Neural progenitor cell (in vitro differentiated cells): ENCODE measurements around the gene ASXL1. TPM values are rescaled to one million over a fixed set of nuclear protein-coding genes. Genes with fewer than 3 reads are reported as not detected.

Experiments
- DNase-seq: peaks from one replicate; pipeline ENCODE4 v3.0.0-alpha.2; 2016; ENCODE audit warnings: low spot score
- H2AFZ ChIP-seq: fragments of 200-600 bp; sonication (generic); replicated peaks from 2 replicates; pipeline ENCODE4 v1.6.1; 2016; ENCODE audit warnings: antibody characterized with exemption
- H3F3A ChIP-seq: fragments of 200-600 bp; sonication (generic); 2 replicates; pipeline ENCODE4 v1.6.1; 2016; ENCODE audit warnings: antibody characterized with exemption, low read depth
- H3K27ac ChIP-seq: fragments of 200-600 bp; sonication (generic); 2 replicates; pipeline ENCODE4 v1.5.1; 2016; ENCODE audit warnings: mild to moderate bottlenecking
- H3K27me3 ChIP-seq: fragments of 200-600 bp; sonication (generic); 2 replicates; pipeline ENCODE4 v1.6.1; 2016; ENCODE audit warnings: mild to moderate bottlenecking, moderate library complexity
- H3K36me3 ChIP-seq: fragments of 200-600 bp; sonication (generic); 2 replicates; pipeline ENCODE4 v1.5.1; 2016
- H3K4me1 ChIP-seq: fragments of 200-600 bp; sonication (generic); 2 replicates; pipeline ENCODE4 v1.6.1; 2016; ENCODE audit warnings: mixed run types
- H3K4me2 ChIP-seq: fragments of 200-600 bp; sonication (generic); 2 replicates; pipeline ENCODE4 v1.6.1; 2016
- H3K4me3 ChIP-seq: fragments of 200-600 bp; sonication (generic); 2 replicates; pipeline ENCODE4 v1.5.1; 2016
- H3K79me2 ChIP-seq: fragments of 200-600 bp; sonication (generic); 2 replicates; pipeline ENCODE4 v1.6.1; 2016; ENCODE audit warnings: low read depth
- H3K9ac ChIP-seq: fragments of 200-600 bp; sonication (generic); 2 replicates; pipeline ENCODE4 v1.6.1; 2016
- H3K9me3 ChIP-seq: fragments of 200-600 bp; sonication (generic); 2 replicates; pipeline ENCODE4 v1.5.1; 2016; ENCODE audit warnings: low read depth
- H4K20me1 ChIP-seq: fragments of 200-600 bp; sonication (generic); 2 replicates; pipeline ENCODE4 v1.6.1; 2016; ENCODE audit warnings: low read depth
- H3K27ac Mint-ChIP-seq: 3 replicates; pipeline ENCODE4 v1.8.0; 2021; ENCODE audit warnings: mixed read lengths
- H3K27me3 Mint-ChIP-seq: 2 replicates; pipeline ENCODE4 v1.8.0; 2022; ENCODE audit warnings: low read depth, mild to moderate bottlenecking, inconsistent platforms, moderate library complexity, mixed read lengths; ENCODE audit not compliant: insufficient read depth
- H3K36me3 Mint-ChIP-seq: 3 replicates; pipeline ENCODE4 v1.8.0; 2021; ENCODE audit warnings: mixed read lengths
- H3K4me1 Mint-ChIP-seq: 3 replicates; pipeline ENCODE4 v1.8.0; 2021; ENCODE audit warnings: mixed read lengths
- H3K4me3 Mint-ChIP-seq: 3 replicates; pipeline ENCODE4 v1.8.0; 2021; ENCODE audit warnings: mild to moderate bottlenecking, moderate library complexity, mixed read lengths
- H3K9me3 Mint-ChIP-seq: 3 replicates; pipeline ENCODE4 v1.8.0; 2020; ENCODE audit warnings: mixed read lengths
- CTCF ChIP-seq: fragments of 200-600 bp; sonication (generic); IDR thresholded peaks from 2 replicates; pipeline ENCODE4 v1.5.1; 2017; ENCODE audit warnings: antibody characterized with exemption, mild to moderate bottlenecking
- EZH2 ChIP-seq: fragments of 200-600 bp; sonication (generic); IDR thresholded peaks from 2 replicates; pipeline ENCODE4 v1.6.1; 2017; ENCODE audit warnings: antibody characterized with exemption, mild to moderate bottlenecking, moderate library complexity
- EZH2phosphoT487 ChIP-seq: fragments of 200-600 bp; sonication (generic); IDR thresholded peaks from 2 replicates; pipeline ENCODE4 v1.6.1; 2017; ENCODE audit warnings: antibody characterized with exemption
- total RNA-seq: library from RNA; depleted of rRNA; stranded (reverse); fragments of >200 nt; gene quantifications from 2 replicates; pipeline ENCODE4 v1.2.3, GENCODE V29; 2015; ENCODE audit warnings: low replicate concordance

Gene ASXL1
- total RNA-seq, 1 donor from 2014 or later = 48.2 TPM

GRCh38 chr20:32445539-32446273 lies 87.6 kb downstream of the ASXL1 start:
- no peak overlapping the region for H3K4me3 ChIP-seq
- H2AFZ ChIP-seq = no peak overlapping the region
- H3K79me2 ChIP-seq = no peaks in the 10 kb centered on the region
- H3K9ac ChIP-seq = no peak overlapping the region
- Mint-ChIP-seq H3K27me3 (peaks cover 3% of the 10 kb centered on the region), H3K4me1 (peaks cover 21% of the 10 kb centered on the region), H3K4me3 (no peak overlapping the region), H3K36me3 (peaks cover 39% of the 10 kb centered on the region), H3K27ac (peak overlapping the region; percentile 34), H3K9me3 (no peaks in the 10 kb centered on the region)
- no peak for TF ChIP-seq EZH2
- TF ChIP-seq EZH2phosphoT487 = no peak
- TF ChIP-seq CTCF = no peak
- no peaks in the 10 kb centered on the region for H3K36me3 ChIP-seq
- H3K4me2 ChIP-seq = no peak overlapping the region
- H3K9me3 ChIP-seq = no peaks in the 10 kb centered on the region
- H4K20me1 ChIP-seq = peaks cover 34% of the 10 kb centered on the region
- DNase-seq = no peak
- no peak overlapping the region for H3K27ac ChIP-seq
- H3F3A ChIP-seq = peaks cover 15% of the 10 kb centered on the region
- H3K27me3 ChIP-seq = no peaks in the 10 kb centered on the region
- peaks cover 26% of the 10 kb centered on the region for H3K4me1 ChIP-seq

DNA sequence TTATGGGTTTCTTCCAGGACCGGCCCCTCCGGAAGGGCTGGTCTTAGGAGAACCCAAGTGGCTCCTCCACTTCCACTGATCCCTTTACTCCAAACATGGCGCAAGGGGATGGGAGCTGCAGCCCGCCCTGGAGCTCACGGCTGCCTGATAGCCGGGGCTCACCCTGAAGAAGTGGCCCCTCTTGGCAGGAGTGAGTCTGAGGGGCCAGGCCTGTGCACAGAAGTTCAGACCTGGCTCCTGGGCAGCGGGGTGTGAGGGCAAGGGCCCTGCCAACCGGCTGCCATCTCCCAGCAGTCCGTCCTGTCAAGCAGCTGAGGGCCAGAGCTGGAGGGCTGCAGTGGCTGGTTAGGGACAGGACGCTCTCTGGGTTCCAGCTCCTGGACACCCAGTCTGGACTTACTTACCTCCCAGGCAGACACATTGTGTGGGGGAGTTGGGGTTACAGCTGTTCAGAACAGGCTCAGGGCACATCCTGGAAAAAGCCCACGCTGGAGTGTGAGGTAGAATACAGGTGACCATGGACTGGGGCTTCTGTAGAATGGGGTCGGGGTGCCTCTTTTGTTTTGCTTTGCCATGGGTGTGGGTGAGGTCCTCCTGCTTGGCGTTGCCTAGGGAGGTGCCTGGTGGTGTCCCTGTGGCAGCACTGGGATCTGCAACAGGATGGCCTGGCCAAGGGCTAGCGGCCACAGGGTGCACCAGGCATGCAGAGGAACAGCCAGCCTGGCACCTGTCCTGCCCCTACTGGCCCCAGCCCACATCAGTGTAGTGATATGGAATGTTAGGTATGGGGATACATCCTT lies 88.4 kb downstream of the ASXL1 start:
- H3K9me3 ChIP-seq = no peaks in the 10 kb centered on the region
- TF ChIP-seq CTCF (no peak), EZH2 (no peak), EZH2phosphoT487 (no peak)

GRCh38 chr20:32447136-32448027 lies 89.3 kb downstream of the ASXL1 start:
- Histone ChIP-seq H3K4me1 (peaks cover 29% of the 10 kb centered on the region), H3K9ac (no peak overlapping the region), H3K4me2 (no peak overlapping the region), H3K27ac (no peak overlapping the region), H3K27me3 (no peaks in the 10 kb centered on the region), H3K79me2 (no peaks in the 10 kb centered on the region), H3K4me3 (no peak overlapping the region), H3K9me3 (no peaks in the 10 kb centered on the region), H4K20me1 (peaks cover 33% of the 10 kb centered on the region), H2AFZ (no peak overlapping the region), H3F3A (peaks cover 13% of the 10 kb centered on the region), H3K36me3 (no peaks in the 10 kb centered on the region)
- peaks cover 25% of the 10 kb centered on the region for H3K4me1 Mint-ChIP-seq
- no peaks in the 10 kb centered on the region for H3K9me3 Mint-ChIP-seq
- H3K27me3 Mint-ChIP-seq = peaks cover 2% of the 10 kb centered on the region
- H3K4me3 Mint-ChIP-seq = peak overlapping the region; percentile 35
- H3K36me3 Mint-ChIP-seq = peaks cover 40% of the 10 kb centered on the region
- no peak for DNase-seq
- no peak overlapping the region for H3K27ac Mint-ChIP-seq
- TF ChIP-seq CTCF (no peak), EZH2 (no peak), EZH2phosphoT487 (no peak)

More for the DNA sequence above, 88.4 kb downstream of the ASXL1 start:
- DNase-seq = no peak
- Histone ChIP-seq H3F3A (peaks cover 15% of the 10 kb centered on the region), H3K36me3 (no peaks in the 10 kb centered on the region), H3K4me3 (no peak overlapping the region), H2AFZ (no peak overlapping the region), H3K27ac (no peak overlapping the region), H3K79me2 (no peaks in the 10 kb centered on the region), H3K4me2 (no peak overlapping the region), H4K20me1 (peaks cover 34% of the 10 kb centered on the region), H3K4me1 (peaks cover 30% of the 10 kb centered on the region), H3K9ac (no peak overlapping the region), H3K27me3 (no peaks in the 10 kb centered on the region)
- Mint-ChIP-seq H3K27ac (no peak overlapping the region), H3K4me1 (peaks cover 25% of the 10 kb centered on the region), H3K36me3 (peaks cover 40% of the 10 kb centered on the region), H3K9me3 (no peaks in the 10 kb centered on the region), H3K4me3 (no peak overlapping the region), H3K27me3 (peaks cover 2% of the 10 kb centered on the region)
